Progenitor cell of endocrine pancreas (in vitro differentiated cells): ENCODE data around the gene ADGRB2. TPM values are rescaled to one million over a fixed set of nuclear protein-coding genes. Genes with fewer than 3 reads are reported as not detected.

Source experiments
- DNase-seq: peaks from one replicate; pipeline ENCODE4 v3.0.0; 2021; ENCODE audit warnings: low spot score; ENCODE audit not compliant: unreplicated experiment
- H3K27ac Mint-ChIP-seq: 2 replicates; pipeline ENCODE4 v1.8.0; 2021; ENCODE audit warnings: mild to moderate bottlenecking, moderate library complexity, mixed read lengths
- H3K27me3 Mint-ChIP-seq: 2 replicates; pipeline ENCODE4 v1.8.0; 2021; ENCODE audit warnings: mixed read lengths
- H3K36me3 Mint-ChIP-seq: 2 replicates; pipeline ENCODE4 v1.8.0; 2022; ENCODE audit warnings: mixed read lengths; ENCODE audit not compliant: insufficient read depth
- H3K4me1 Mint-ChIP-seq: 2 replicates; pipeline ENCODE4 v1.8.0; 2021; ENCODE audit warnings: low read depth, mixed read lengths
- H3K4me3 Mint-ChIP-seq: 2 replicates; pipeline ENCODE4 v1.8.0; 2021; ENCODE audit warnings: low read depth, mild to moderate bottlenecking, moderate library complexity, mixed read lengths
- H3K9me3 Mint-ChIP-seq: 2 replicates; pipeline ENCODE4 v1.8.0; 2021; ENCODE audit warnings: low read depth, mixed read lengths
- total RNA-seq: library from RNA; stranded (reverse); gene quantifications from 2 replicates; pipeline ENCODE4 v1.2.1, GENCODE V29; 2021
- TF ChIP-seq, protein P1 (sequence below): fragments of 200-600 bp; sonication (generic); IDR thresholded peaks from one replicate; pipeline ENCODE4 v1.5.0; 2021; ENCODE audit warnings: antibody characterized with exemption, mild to moderate bottlenecking; ENCODE audit not compliant: unreplicated experiment

The ADGRB2 gene
- total RNA-seq, 1 donor from 2014 or later: 5.5 TPM

- no peaks in the 10 kb centered on the region for H3K36me3 Mint-ChIP-seq
- TF ChIP-seq, protein P1, sequence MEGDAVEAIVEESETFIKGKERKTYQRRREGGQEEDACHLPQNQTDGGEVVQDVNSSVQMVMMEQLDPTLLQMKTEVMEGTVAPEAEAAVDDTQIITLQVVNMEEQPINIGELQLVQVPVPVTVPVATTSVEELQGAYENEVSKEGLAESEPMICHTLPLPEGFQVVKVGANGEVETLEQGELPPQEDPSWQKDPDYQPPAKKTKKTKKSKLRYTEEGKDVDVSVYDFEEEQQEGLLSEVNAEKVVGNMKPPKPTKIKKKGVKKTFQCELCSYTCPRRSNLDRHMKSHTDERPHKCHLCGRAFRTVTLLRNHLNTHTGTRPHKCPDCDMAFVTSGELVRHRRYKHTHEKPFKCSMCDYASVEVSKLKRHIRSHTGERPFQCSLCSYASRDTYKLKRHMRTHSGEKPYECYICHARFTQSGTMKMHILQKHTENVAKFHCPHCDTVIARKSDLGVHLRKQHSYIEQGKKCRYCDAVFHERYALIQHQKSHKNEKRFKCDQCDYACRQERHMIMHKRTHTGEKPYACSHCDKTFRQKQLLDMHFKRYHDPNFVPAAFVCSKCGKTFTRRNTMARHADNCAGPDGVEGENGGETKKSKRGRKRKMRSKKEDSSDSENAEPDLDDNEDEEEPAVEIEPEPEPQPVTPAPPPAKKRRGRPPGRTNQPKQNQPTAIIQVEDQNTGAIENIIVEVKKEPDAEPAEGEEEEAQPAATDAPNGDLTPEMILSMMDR: no peak
- H3K4me1 Mint-ChIP-seq: peaks cover 8% of the 10 kb centered on the region
- no peaks in the 10 kb centered on the region for H3K9me3 Mint-ChIP-seq
- no peak overlapping the region for H3K4me3 Mint-ChIP-seq
- peak; percentile 85 for DNase-seq
- no peak overlapping the region for H3K27ac Mint-ChIP-seq
- H3K27me3 Mint-ChIP-seq: peaks cover 15% of the 10 kb centered on the region
Measured at GRCh38 chr1:31723828-31724359, 40.2 kb downstream of the ADGRB2 start.

- Mint-ChIP-seq H3K9me3 (no peaks in the 10 kb centered on the region), H3K36me3 (no peaks in the 10 kb centered on the region), H3K27ac (no peak overlapping the region), H3K4me3 (no peak overlapping the region), H3K27me3 (peaks cover 48% of the 10 kb centered on the region), H3K4me1 (peaks cover 17% of the 10 kb centered on the region)
- no peak for DNase-seq
- TF ChIP-seq, protein P1: no peak
Measured at GRCh38 chr1:31718327-31718897, 45.7 kb downstream of the ADGRB2 start.

DNA sequence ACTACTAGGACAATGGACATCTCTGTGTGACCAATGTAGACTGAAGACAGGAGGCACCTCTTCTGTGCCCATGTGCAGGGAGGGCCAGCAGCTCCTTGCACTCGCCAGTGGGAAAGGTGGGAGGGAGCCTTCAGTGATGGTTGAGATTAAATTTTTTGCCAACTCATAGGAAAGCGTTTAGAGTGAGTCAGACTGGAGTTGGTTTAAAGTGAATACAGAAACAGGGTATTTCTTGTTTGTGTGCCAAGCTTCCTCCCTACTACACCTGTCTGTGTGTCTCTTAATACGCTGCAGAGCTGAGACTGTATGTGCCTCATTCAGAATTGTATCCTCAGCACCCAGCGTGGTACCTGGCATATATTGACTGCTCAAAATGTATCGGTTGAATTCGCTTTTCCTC lies 46.8 kb downstream of the ADGRB2 start:
- no peak for DNase-seq
- H3K4me1 Mint-ChIP-seq: peaks cover 23% of the 10 kb centered on the region
- H3K27ac Mint-ChIP-seq: no peak overlapping the region
- no peaks in the 10 kb centered on the region for H3K36me3 Mint-ChIP-seq
- H3K4me3 Mint-ChIP-seq: no peak overlapping the region
- peaks cover 53% of the 10 kb centered on the region for H3K27me3 Mint-ChIP-seq
- TF ChIP-seq, protein P1: no peak
- no peaks in the 10 kb centered on the region for H3K9me3 Mint-ChIP-seq

- H3K4me3 Mint-ChIP-seq: peak overlapping the region; percentile 53
- no peak for DNase-seq
- TF ChIP-seq, protein P1: no peak
- H3K27me3 Mint-ChIP-seq: peaks cover 49% of the 10 kb centered on the region
- H3K36me3 Mint-ChIP-seq: no peaks in the 10 kb centered on the region
- no peak overlapping the region for H3K27ac Mint-ChIP-seq
- peaks cover 19% of the 10 kb centered on the region for H3K4me1 Mint-ChIP-seq
- H3K9me3 Mint-ChIP-seq: no peaks in the 10 kb centered on the region
Measured at GRCh38 chr1:31715873-31716220, 48.3 kb downstream of the ADGRB2 start.

DNA sequence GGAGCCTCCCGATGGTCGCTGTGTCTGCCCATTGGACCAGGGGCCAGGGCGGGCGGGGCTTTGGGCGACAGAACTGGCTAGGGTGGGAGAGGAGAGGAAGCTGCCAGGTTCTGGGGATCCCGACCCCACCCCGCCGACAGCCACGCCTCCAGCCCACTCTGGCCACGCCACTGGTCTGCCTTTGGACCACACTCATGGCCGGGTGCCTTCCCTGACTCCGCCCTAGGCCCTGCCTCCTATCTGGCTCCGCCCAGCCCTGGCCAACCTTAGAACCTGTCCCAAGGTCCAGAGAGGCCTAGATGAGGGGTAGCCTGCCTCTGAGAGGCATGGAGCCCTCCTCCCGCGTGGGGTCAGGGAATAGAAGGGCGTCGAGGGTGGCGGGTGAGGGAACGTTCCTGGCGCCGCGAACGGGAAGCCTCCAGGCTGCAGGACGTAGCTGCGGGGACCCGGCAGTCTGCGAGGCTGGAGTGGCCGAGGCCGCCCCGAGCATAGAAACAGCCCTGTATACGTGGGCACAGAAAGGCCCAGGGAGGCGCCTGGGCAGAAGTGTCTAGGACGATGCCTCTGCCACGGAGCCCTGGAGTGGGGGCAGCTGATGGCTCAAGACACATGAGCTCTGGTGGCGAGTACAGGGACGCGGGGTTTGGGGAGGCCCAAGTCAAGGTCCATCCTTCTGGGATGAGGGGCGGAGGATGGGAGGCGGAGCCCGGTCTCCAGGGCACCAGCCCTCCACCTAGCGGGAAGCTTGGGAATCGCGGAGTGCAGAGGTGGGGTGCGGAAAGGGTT lies 48.9 kb downstream of the ADGRB2 start:
- H3K4me1 Mint-ChIP-seq: peaks cover 17% of the 10 kb centered on the region
- no peaks in the 10 kb centered on the region for H3K36me3 Mint-ChIP-seq
- peaks cover 49% of the 10 kb centered on the region for H3K27me3 Mint-ChIP-seq
- no peaks in the 10 kb centered on the region for H3K9me3 Mint-ChIP-seq
- peak overlapping the region; percentile 72 for H3K4me3 Mint-ChIP-seq
- peak overlapping the region; percentile 91 for H3K27ac Mint-ChIP-seq
- DNase-seq: peak; percentile 64
- TF ChIP-seq, protein P1: peak; percentile 78
